HCT116 (cell line): ENCODE results near the gene CENPT. TPM values are rescaled to one million over a fixed set of nuclear protein-coding genes. Genes with fewer than 3 reads are reported as not detected.

Source experiments
- ATAC-seq: fragments of 200-7000 bp; cut with Tn5 transposase; 2 replicates; pipeline ENCODE4 v1.9.1; 2020; ENCODE audit warnings: mild to moderate bottlenecking, moderate library complexity
- BruUV-seq: library from RNA; stranded (reverse); fragments of 400-500 nt; replicated peaks from 2 replicates; lab custom pipeline; 2021; lab: Mats Ljungman, UMichigan
- CTCF ChIA-PET: fragments of 300-600 bp; sonication (Branson Sonifier 250); formaldehyde crosslinking; loops from one replicate; lab custom pipeline; 2021; ENCODE audit warnings: antibody characterized with exemption; lab: Charles Lee
- POLR2A ChIA-PET: fragments of 300-600, 350-600 bp; sonication (Branson Sonifier 250); formaldehyde crosslinking; loops from one replicate; lab custom pipeline; 2021; ENCODE audit warnings: antibody characterized with exemption; lab: Charles Lee
- RAD21 ChIA-PET, 2 experiments: fragments of 300-600 bp; sonication (Branson Sonifier 250); formaldehyde crosslinking; loops; one replicate each; lab custom pipeline; 2023; ENCODE audit warnings: low total read pairs in 2 of 2; ENCODE audit not compliant: uncharacterized antibody in 2 of 2, unreplicated experiment in 2 of 2, low non-redundant PET in 1 of 2; lab: Charles Lee
- DNase-seq: peaks from one replicate; pipeline ENCODE4 v3.0.0-alpha.2; 2010; ENCODE audit warnings: low read depth, low spot score
- H2AFZ ChIP-seq: fragments of 200-600 bp; shearing (Covaris generic), sonication (generic); 2 replicates; pipeline ENCODE4 v1.6.1; 2017; ENCODE audit warnings: low read depth, mixed run types, mixed read lengths, antibody characterized with exemption, low read length; ENCODE audit not compliant: poor library complexity, severe bottlenecking
- H3K27ac ChIP-seq: 2 replicates; pipeline ENCODE4 v1.5.1; 2012; ENCODE audit warnings: low read depth, low read length
- H3K27me3 ChIP-seq: fragments of 200-600 bp; sonication (generic); 2 replicates; pipeline ENCODE4 v1.6.1; 2016; ENCODE audit warnings: mixed run types, low read length, mixed read lengths; ENCODE audit not compliant: insufficient read depth
- H3K36me3 ChIP-seq, 2 experiments: fragments of 200-500 bp in 1 of 2; fragments of 200-600 bp in 1 of 2; sonication (Bioruptor generic) in 1 of 2; sonication (generic) in 1 of 2; 2 replicates each; pipeline versions ENCODE4 v1.5.1 to v1.6.1; 2014 to 2016; ENCODE audit warnings: low read length in 2 of 2, inconsistent platforms in 1 of 2, mixed read lengths in 1 of 2, mixed run types in 1 of 2; ENCODE audit not compliant: insufficient read depth in 2 of 2, control insufficient read depth in 1 of 2
- H3K4me1 ChIP-seq, 2 experiments: fragments of 200-600 bp in 1 of 2; sonication (generic) in 1 of 2; 2 replicates each; pipeline versions ENCODE4 v1.5.1 to v1.6.1; 2012 to 2017; ENCODE audit warnings: low read length in 2 of 2, inconsistent platforms in 1 of 2, mild to moderate bottlenecking in 1 of 2, mixed read lengths in 1 of 2, mixed run types in 1 of 2, moderate library complexity in 1 of 2; ENCODE audit not compliant: insufficient read depth in 2 of 2, control insufficient read depth in 1 of 2
- H3K4me2 ChIP-seq: fragments of 200-600 bp; sonication (generic); 2 replicates; pipeline ENCODE4 v1.6.1; 2017; ENCODE audit warnings: mixed run types, low read length, mixed read lengths
- H3K4me3 ChIP-seq, 2 experiments: fragments of 200-600 bp in 1 of 2; sonication (generic) in 1 of 2; replicated peaks in 1 of 2; 2 replicates each; pipeline ENCODE4 v1.5.1; 2011 to 2016; ENCODE audit warnings: low read length in 2 of 2, control low read depth in 1 of 2, low read depth in 1 of 2, mild to moderate bottlenecking in 1 of 2, mixed read lengths in 1 of 2, mixed run types in 1 of 2
- H3K79me2 ChIP-seq: fragments of 200-600 bp; sonication (generic); 2 replicates; pipeline ENCODE4 v1.6.1; 2017; ENCODE audit warnings: mild to moderate bottlenecking, mixed run types, low read length, moderate library complexity, mixed read lengths; ENCODE audit not compliant: insufficient read depth
- H3K9ac ChIP-seq: fragments of 200-600 bp; sonication (generic); 2 replicates; pipeline ENCODE4 v1.6.1; 2016; ENCODE audit warnings: low read length, mixed read lengths
- H3K9me2 ChIP-seq: fragments of 200-600 bp; sonication (generic), shearing (Covaris generic); 2 replicates; pipeline ENCODE4 v1.6.1; 2017; ENCODE audit warnings: mixed run types, mild to moderate bottlenecking, moderate library complexity; ENCODE audit not compliant: insufficient read depth
- H3K9me3 ChIP-seq, 2 experiments: fragments of 200-500 bp in 1 of 2; fragments of 200-600 bp in 1 of 2; sonication (Bioruptor generic) in 1 of 2; sonication (generic) in 1 of 2; 2 replicates each; pipeline ENCODE4 v1.6.1; 2014 to 2017; ENCODE audit warnings: low read length in 2 of 2, mixed read lengths in 2 of 2, inconsistent platforms in 1 of 2, low read depth in 1 of 2, mild to moderate bottlenecking in 1 of 2, mixed run types in 1 of 2, moderate library complexity in 1 of 2; ENCODE audit not compliant: control insufficient read depth in 1 of 2, insufficient read depth in 1 of 2
- H4K20me1 ChIP-seq: fragments of 200-600 bp; sonication (generic), shearing (Covaris generic); 2 replicates; pipeline ENCODE4 v1.6.1; 2017; ENCODE audit warnings: mixed run types, mild to moderate bottlenecking, moderate library complexity; ENCODE audit not compliant: insufficient read depth
- EGR1 ChIP-seq: IDR thresholded peaks from 2 replicates; pipeline ENCODE4 v1.6.1; 2012; ENCODE audit warnings: low read depth
- EZH2 ChIP-seq: fragments of 200-600 bp; sonication (generic); IDR thresholded peaks from 2 replicates; pipeline ENCODE4 v1.6.1; 2017; ENCODE audit warnings: antibody characterized with exemption, mixed run types
- EZH2phosphoT487 ChIP-seq: fragments of 200-600 bp; IDR thresholded peaks from 2 replicates; pipeline ENCODE4 v1.6.1; 2018; ENCODE audit warnings: antibody characterized with exemption, borderline replicate concordance
- JUND ChIP-seq: IDR thresholded peaks from 2 replicates; pipeline ENCODE4 v1.6.1; 2012
- POLR2AphosphoS5 ChIP-seq: IDR thresholded peaks from 2 replicates; pipeline ENCODE4 v1.6.1; 2011; ENCODE audit warnings: mild to moderate bottlenecking, low read depth, low read length, moderate library complexity
- RAD21 ChIP-seq: IDR thresholded peaks from 2 replicates; pipeline ENCODE4 v1.6.1; 2012; ENCODE audit warnings: low read depth, mild to moderate bottlenecking
- SRF ChIP-seq: IDR thresholded peaks from 2 replicates; pipeline ENCODE4 v1.6.1; 2012; ENCODE audit warnings: low read depth
- TCF7L2 ChIP-seq: IDR thresholded peaks from 2 replicates; pipeline ENCODE4 v1.7.0; 2011; ENCODE audit warnings: borderline replicate concordance, inconsistent platforms; ENCODE audit not compliant: insufficient read depth, insufficient read length; ENCODE audit errors: extremely low read depth
- ZNF274 ChIP-seq: fragments of 200-500 bp; sonication (Bioruptor generic); IDR thresholded peaks from 2 replicates; pipeline ENCODE4 v1.6.1; 2014; ENCODE audit warnings: mild to moderate bottlenecking, low read depth, low read length, inconsistent platforms
- intact Hi-C: fragments of 100-400 bp; cut with micrococcal nuclease; formaldehyde crosslinking; loops from 2 replicates; pipeline ENCODE4 v1.10.0; 2022
- total RNA-seq: library from RNA; stranded (reverse); gene quantifications from one replicate; pipeline ENCODE4 v1.2.1, GENCODE V29; 2021; ENCODE audit not compliant: unreplicated experiment
- TF ChIP-seq, protein P1 (sequence below): IDR thresholded peaks from 2 replicates; pipeline ENCODE4 v1.6.1; 2011; ENCODE audit warnings: mild to moderate bottlenecking, low read length, moderate library complexity; ENCODE audit not compliant: insufficient replicate concordance; ENCODE audit errors: extremely low read depth
- TF ChIP-seq, protein P2 (sequence below): IDR thresholded peaks from 2 replicates; pipeline ENCODE4 v1.6.1; 2012

CENPT gene
- total RNA-seq, 1 experiment from 2014 or later, result 40.5 TPM

DNA sequence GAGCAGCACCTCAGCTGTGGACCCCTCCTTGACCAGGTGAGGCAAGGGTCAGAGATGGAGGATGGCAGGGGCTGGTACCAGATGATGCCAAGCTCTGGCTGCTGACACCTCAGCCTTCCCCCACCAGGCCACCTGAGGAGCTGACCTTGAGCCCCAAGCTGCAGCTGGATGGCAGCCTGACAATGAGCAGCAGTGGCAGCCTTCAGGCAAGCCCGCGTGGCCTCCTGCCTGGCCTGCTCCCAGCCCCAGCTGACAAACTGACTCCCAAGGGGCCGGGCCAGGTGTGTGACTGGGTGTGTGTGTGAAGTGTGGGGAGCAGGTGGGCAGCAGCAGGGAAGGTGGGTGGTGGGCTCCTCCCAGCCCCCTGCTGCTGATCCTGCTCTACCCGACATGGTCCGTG lies 32.4 kb upstream of the CENPT start:
- Histone ChIP-seq H3K4me3 (no peak overlapping the region), H3K27me3 (no peaks in the 10 kb centered on the region), H3K4me2 (no peak overlapping the region), H4K20me1 (peaks cover 3% of the 10 kb centered on the region; the same call in 1 of the 2 replicates), H3K9me2 (no peaks in the 10 kb centered on the region), H3K9me3 (no peaks in the 10 kb centered on the region), H3K27ac (no peak overlapping the region), H3K4me1 (no peaks in the 10 kb centered on the region), H3K36me3 (peaks cover 46 to 71% of the 10 kb centered on the region in 2 experiments; a peak in 3 of 4 replicates), H2AFZ (no peak overlapping the region), H3K9ac (no peak overlapping the region), H3K79me2 (peaks cover 18% of the 10 kb centered on the region)
- ATAC-seq (no peak), DNase-seq (no peak)
- ChIA-PET RAD21 (interaction anchor here in 1 of 2 experiments (0.6 kb wide), 1 partner anchor 58 kb away, joined by 4 read pairs; no protein-coding TSS in a partner anchor), POLR2A (no interaction called here), CTCF (no interaction called here)
- TF ChIP-seq SRF (no peak), ZNF274 (no peak), JUND (no peak), EZH2 (no peak), RAD21 (no peak), POLR2AphosphoS5 (no peak)
- no TSS peak for BruUV-seq
- intact Hi-C loops, result loop anchor here (10.0 kb wide), 1 partner anchor 345 kb away; no protein-coding TSS in a partner anchor

DNA sequence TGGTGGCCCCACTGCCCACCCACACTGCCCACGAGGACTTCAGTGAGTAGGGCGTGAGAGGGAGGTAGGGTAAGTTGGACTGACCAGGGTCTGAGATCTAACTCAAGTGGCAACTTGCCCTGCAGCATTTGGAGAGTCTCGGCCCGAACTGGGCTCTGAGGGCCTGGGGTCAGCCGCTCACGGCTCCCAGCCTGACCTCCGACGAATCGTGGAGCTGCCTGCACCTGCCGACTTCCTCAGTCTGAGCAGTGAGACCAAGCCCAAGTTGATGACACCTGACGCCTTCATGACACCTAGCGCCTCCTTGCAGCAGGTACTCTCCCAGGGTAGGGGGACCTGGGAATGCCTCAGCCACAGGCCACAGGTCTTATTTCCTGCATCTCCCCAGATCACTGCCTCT lies 32.0 kb upstream of the CENPT start:
- no peak overlapping the region for H3K4me3 ChIP-seq
- ATAC-seq (no peak), DNase-seq (no peak)
- H3K9me3 ChIP-seq, result no peaks in the 10 kb centered on the region
- ChIA-PET RAD21 (interaction anchor here in 1 of 2 experiments (0.6 kb wide), 1 partner anchor 59 kb away, joined by 4 read pairs; no protein-coding TSS in a partner anchor), POLR2A (no interaction called here), CTCF (no interaction called here)
- no TSS peak for BruUV-seq
- no peaks in the 10 kb centered on the region for H3K27me3 ChIP-seq
- no peaks in the 10 kb centered on the region for H3K9me2 ChIP-seq
- peaks cover 23% of the 10 kb centered on the region for H3K79me2 ChIP-seq
- peaks cover 3% of the 10 kb centered on the region; the same call in 1 of the 2 replicates for H4K20me1 ChIP-seq
- intact Hi-C loops, result no loop called here
- no peak overlapping the region for H2AFZ ChIP-seq
- peaks cover 1 to 3% of the 10 kb centered on the region in 2 experiments for H3K4me1 ChIP-seq
- no peak overlapping the region for H3K27ac ChIP-seq
- no peak overlapping the region for H3K4me2 ChIP-seq
- peaks cover 46 to 71% of the 10 kb centered on the region in 2 experiments; a peak in 3 of 4 replicates for H3K36me3 ChIP-seq
- TF ChIP-seq, protein P1, sequence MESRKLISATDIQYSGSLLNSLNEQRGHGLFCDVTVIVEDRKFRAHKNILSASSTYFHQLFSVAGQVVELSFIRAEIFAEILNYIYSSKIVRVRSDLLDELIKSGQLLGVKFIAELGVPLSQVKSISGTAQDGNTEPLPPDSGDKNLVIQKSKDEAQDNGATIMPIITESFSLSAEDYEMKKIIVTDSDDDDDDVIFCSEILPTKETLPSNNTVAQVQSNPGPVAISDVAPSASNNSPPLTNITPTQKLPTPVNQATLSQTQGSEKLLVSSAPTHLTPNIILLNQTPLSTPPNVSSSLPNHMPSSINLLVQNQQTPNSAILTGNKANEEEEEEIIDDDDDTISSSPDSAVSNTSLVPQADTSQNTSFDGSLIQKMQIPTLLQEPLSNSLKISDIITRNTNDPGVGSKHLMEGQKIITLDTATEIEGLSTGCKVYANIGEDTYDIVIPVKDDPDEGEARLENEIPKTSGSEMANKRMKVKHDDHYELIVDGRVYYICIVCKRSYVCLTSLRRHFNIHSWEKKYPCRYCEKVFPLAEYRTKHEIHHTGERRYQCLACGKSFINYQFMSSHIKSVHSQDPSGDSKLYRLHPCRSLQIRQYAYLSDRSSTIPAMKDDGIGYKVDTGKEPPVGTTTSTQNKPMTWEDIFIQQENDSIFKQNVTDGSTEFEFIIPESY, result no peak
- TF ChIP-seq, protein P2, sequence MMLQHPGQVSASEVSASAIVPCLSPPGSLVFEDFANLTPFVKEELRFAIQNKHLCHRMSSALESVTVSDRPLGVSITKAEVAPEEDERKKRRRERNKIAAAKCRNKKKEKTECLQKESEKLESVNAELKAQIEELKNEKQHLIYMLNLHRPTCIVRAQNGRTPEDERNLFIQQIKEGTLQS, result no peak
- no peak for TF ChIP-seq TCF7L2
- TF ChIP-seq EGR1, result no peak
- TF ChIP-seq EZH2phosphoT487, result no peak
- TF ChIP-seq, all 23 proteins: peak for 0
- no peak overlapping the region for H3K9ac ChIP-seq
